MCF 10A (cell line): ENCODE measurements around the gene SCAP. TPM values are rescaled to one million over a fixed set of nuclear protein-coding genes. Genes with fewer than 3 reads are reported as not detected.
A peak's percentile ranks its signal among the peaks of the same experiment; 100 is the strongest.

Experiments
- BruUV-seq: library from RNA; stranded (reverse); fragments of 400-500 nt; replicated peaks from 2 replicates; lab custom pipeline; 2021; lab: Mats Ljungman, UMichigan
- CTCF ChIA-PET: fragments of 300-600 bp; sonication (Branson Sonifier 250); formaldehyde crosslinking; extraction: SDS; loops from one replicate; lab custom pipeline; 2021; ENCODE audit warnings: antibody characterized with exemption, inconsistent platforms; lab: Yijun Ruan, JAX
- POLR2A ChIA-PET: fragments of 300-600, 350-650 bp; sonication (Branson Sonifier 250); formaldehyde crosslinking; extraction: SDS; loops from one replicate; lab custom pipeline; 2020; ENCODE audit warnings: antibody characterized with exemption, inconsistent platforms; lab: Yijun Ruan, JAX
- DNase-seq: peaks from one replicate; pipeline ENCODE4 v3.0.0-alpha.2; 2018; ENCODE audit not compliant: unreplicated experiment
- H3K27ac Mint-ChIP-seq: one replicate; pipeline ENCODE4 v1.8.0; 2022; ENCODE audit warnings: mild to moderate bottlenecking, low read depth, mixed read lengths; ENCODE audit not compliant: unreplicated experiment
- H3K27me3 Mint-ChIP-seq: one replicate; pipeline ENCODE4 v1.8.0; 2022; ENCODE audit warnings: mixed read lengths; ENCODE audit not compliant: insufficient read depth, unreplicated experiment
- H3K36me3 Mint-ChIP-seq: one replicate; pipeline ENCODE4 v1.8.0; 2022; ENCODE audit warnings: mild to moderate bottlenecking, moderate library complexity, mixed read lengths; ENCODE audit not compliant: insufficient read depth, unreplicated experiment
- H3K4me1 Mint-ChIP-seq: one replicate; pipeline ENCODE4 v1.8.0; 2022; ENCODE audit warnings: mixed read lengths; ENCODE audit not compliant: insufficient read depth, unreplicated experiment
- H3K4me3 Mint-ChIP-seq: one replicate; pipeline ENCODE4 v1.8.0; 2022; ENCODE audit warnings: mild to moderate bottlenecking, moderate library complexity, mixed read lengths; ENCODE audit not compliant: unreplicated experiment
- H3K9me3 Mint-ChIP-seq: one replicate; pipeline ENCODE4 v1.8.0; 2022; ENCODE audit warnings: mixed read lengths; ENCODE audit not compliant: unreplicated experiment
- CTCF ChIP-seq: fragments of 200-600 bp; IDR thresholded peaks from one replicate; pipeline ENCODE4 v1.8.0; 2022; ENCODE audit warnings: antibody characterized with exemption, mild to moderate bottlenecking; ENCODE audit not compliant: unreplicated experiment
- intact Hi-C: fragments of 100-400 bp; cut with micrococcal nuclease; formaldehyde crosslinking; loops from 2 replicates; pipeline ENCODE4 v1.14.1; 2022
- total RNA-seq: library from RNA; stranded (reverse); gene quantifications from 2 replicates; pipeline ENCODE4 v1.2.3, GENCODE V29; 2022

Gene SCAP
- total RNA-seq, 1 experiment from 2014 or later: 87.8 TPM

- H3K4me3 Mint-ChIP-seq: peak overlapping the region; percentile 30
- DNase-seq: peak; percentile 69
- BruUV-seq: TSS peak; percentile 90
- peaks cover 21% of the 10 kb centered on the region for H3K4me1 Mint-ChIP-seq
- H3K27ac Mint-ChIP-seq: peak overlapping the region; percentile 98
- no peak for TF ChIP-seq CTCF
- ChIA-PET CTCF (interaction anchor here (0.6 to 3.3 kb wide), 10 partner anchors 9 to 763 kb away, joined by 3 to 17 read pairs (median 4); partner anchors contain the start of gene SCAP), POLR2A (interaction anchor here (0.6 to 4.8 kb wide), 17 partner anchors 9 to 957 kb away, joined by 3 to 61 read pairs (median 5); partner anchors contain the start of genes ELP6, PTPN23 and SCAP)
- H3K36me3 Mint-ChIP-seq: peaks cover 48% of the 10 kb centered on the region
- peaks cover 6% of the 10 kb centered on the region for H3K9me3 Mint-ChIP-seq
- intact Hi-C loops: loop anchor here (5.0 kb wide), 1 partner anchor 34 kb away; the partner anchor contains the start of gene SCAP
- no peaks in the 10 kb centered on the region for H3K27me3 Mint-ChIP-seq
Measured at GRCh38 chr3:47443611-47443995, 32.1 kb downstream of the SCAP start.

GRCh38 chr3:47441796-47442551 lies 33.8 kb downstream of the SCAP start:
- ChIA-PET POLR2A (interaction anchor here (0.6 to 4.2 kb wide), 2 partner anchors 23 to 33 kb away, joined by 3 to 61 read pairs; partner anchors contain the start of gene SCAP), CTCF (interaction anchor here (0.6 to 3.3 kb wide), 4 partner anchors 21 to 813 kb away, joined by 3 to 17 read pairs (median 9); no protein-coding TSS in a partner anchor)
- Mint-ChIP-seq H3K27me3 (no peaks in the 10 kb centered on the region), H3K4me1 (peaks cover 21% of the 10 kb centered on the region), H3K9me3 (no peaks in the 10 kb centered on the region), H3K4me3 (no peak overlapping the region), H3K27ac (no peak overlapping the region), H3K36me3 (peaks cover 47% of the 10 kb centered on the region)
- TSS peak; percentile 12 for BruUV-seq
- DNase-seq: no peak
- intact Hi-C loops: loop anchor here (5.0 kb wide), 1 partner anchor 35 kb away; the partner anchor contains the start of gene SCAP
- TF ChIP-seq CTCF: no peak

- Mint-ChIP-seq H3K36me3 (peaks cover 53% of the 10 kb centered on the region), H3K9me3 (no peaks in the 10 kb centered on the region), H3K4me3 (no peak overlapping the region), H3K4me1 (peaks cover 21% of the 10 kb centered on the region), H3K27me3 (no peaks in the 10 kb centered on the region), H3K27ac (no peak overlapping the region)
- intact Hi-C loops: loop anchor here (5.0 kb wide), 1 partner anchor 37 kb away; the partner anchor contains the start of gene SCAP
- DNase-seq: peak; percentile 30
- ChIA-PET CTCF (interaction anchor here (1.5 to 2.4 kb wide), 2 partner anchors 20 to 36 kb away, joined by 8 to 15 read pairs; partner anchors contain the start of gene SCAP), POLR2A (interaction anchor here (0.7 kb wide), 1 partner anchor 35 kb away, joined by 7 read pairs; the partner anchor contains the start of gene SCAP)
- no peak for TF ChIP-seq CTCF
- BruUV-seq: no TSS peak
Measured at GRCh38 chr3:47440131-47440530, 35.6 kb downstream of the SCAP start.

GRCh38 chr3:47436180-47436579 lies 39.6 kb downstream of the SCAP start:
- Mint-ChIP-seq H3K4me3 (no peak overlapping the region), H3K9me3 (no peaks in the 10 kb centered on the region), H3K27me3 (no peaks in the 10 kb centered on the region), H3K36me3 (peaks cover 79% of the 10 kb centered on the region), H3K4me1 (no peaks in the 10 kb centered on the region), H3K27ac (no peak overlapping the region)
- no TSS peak for BruUV-seq
- no peak for DNase-seq
- CTCF ChIA-PET: interaction anchor here (0.9 to 3.7 kb wide), 2 partner anchors 14 to 40 kb away, joined by 5 to 21 read pairs; no protein-coding TSS in a partner anchor
- TF ChIP-seq CTCF: no peak
- POLR2A ChIA-PET: interaction anchor here (0.6 kb wide), 1 partner anchor 21 kb away, joined by 3 read pairs; no protein-coding TSS in a partner anchor
- intact Hi-C loops: no loop called here
